ENCODE data around the gene TH.

GRCh38 chr11:2209370-2209801 lies 37.8 kb upstream of the TH start:
- TF ChIP-seq ZNF274 (IDR thresholded peaks at IDR 0.05; ENCODE audit: low read depth, low read length) = no peak
- no peak for TF ChIP-seq SUZ12 (IDR thresholded peaks at IDR 0.05; ENCODE audit: extremely low read depth, insufficient read depth, insufficient read length)
- no peak for TF ChIP-seq YY1 (IDR thresholded peaks at IDR 0.05; ENCODE audit: insufficient read depth, insufficient read length)
